HEK293T (cell line): Measurements from ENCODE around the gene PHEX.

Experiments used
- BHLHE40 ChIP-seq: fragments of 450-650 bp; IDR thresholded peaks from 2 replicates; pipeline ENCODE4 v1.6.1; 2016; ENCODE audit warnings: mild to moderate bottlenecking, moderate library complexity, borderline replicate concordance
- FOXA1 ChIP-seq: fragments of 450-650 bp; IDR thresholded peaks from 2 replicates; pipeline ENCODE4 v1.6.1; 2016; ENCODE audit warnings: mild to moderate bottlenecking
- FOXM1 ChIP-seq: fragments of 450-650 bp; IDR thresholded peaks from 2 replicates; pipeline ENCODE4 v1.6.1; 2017; ENCODE audit warnings: mild to moderate bottlenecking, borderline replicate concordance
- SUZ12 ChIP-seq: fragments of 450-650 bp; IDR thresholded peaks from 2 replicates; pipeline ENCODE4 v1.6.1; 2016; ENCODE audit warnings: mild to moderate bottlenecking
- ZNF384 ChIP-seq: fragments of 450-650 bp; IDR thresholded peaks from 2 replicates; pipeline ENCODE4 v1.6.1; 2016

- TF ChIP-seq ZNF384 (no peak), SUZ12 (no peak), BHLHE40 (no peak), FOXM1 (no peak), FOXA1 (no peak)
Observed at GRCh38 chrX:22081475-22082092, 49.5 kb downstream of the PHEX start.
